ENCODE measurements around the gene FSCN2. TPM values are rescaled to one million over a fixed set of nuclear protein-coding genes. Genes with fewer than 3 reads are reported as not detected.

FSCN2 gene
- total RNA-seq, 1 donor from 2014 or later, result 3.3 TPM

DNA sequence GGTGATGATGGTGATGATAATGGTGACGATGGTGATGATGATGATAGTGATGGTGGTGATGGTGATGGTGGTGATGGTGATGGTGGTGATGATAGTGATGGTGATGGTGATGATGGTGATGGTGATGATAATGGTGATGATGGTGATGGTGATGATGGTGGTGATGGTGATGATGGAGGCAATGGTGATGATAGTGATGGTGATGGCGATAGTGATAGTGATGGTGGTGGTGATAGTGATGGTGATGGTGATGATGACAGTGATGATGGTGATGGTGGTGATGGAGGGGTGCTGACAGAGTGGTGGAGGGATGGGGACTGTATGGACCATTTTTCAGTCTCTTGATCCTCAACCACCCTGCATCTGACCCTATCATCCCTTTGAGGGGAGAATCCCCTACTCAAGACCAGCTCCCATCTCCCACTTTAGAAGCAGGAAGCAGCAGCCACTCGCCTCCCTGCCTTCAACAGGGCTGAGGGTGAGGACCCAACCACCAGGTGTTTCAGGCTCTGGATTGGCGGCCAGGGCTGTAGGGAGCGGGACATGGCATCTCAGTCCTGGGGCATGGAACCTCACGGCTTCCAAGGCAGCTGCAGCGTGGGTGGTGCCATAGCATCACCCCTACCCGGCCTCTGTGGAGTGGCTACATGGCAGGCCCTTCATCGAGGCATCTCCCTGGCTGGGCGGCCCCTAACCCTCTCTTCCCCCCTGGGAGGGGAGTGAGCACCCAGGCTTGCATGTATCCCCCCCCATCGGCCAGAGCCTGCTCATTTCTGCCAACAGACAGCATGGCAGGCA, 4.5 kb downstream of the FSCN2 start:
- no peak for ATAC-seq
- H3K4me3 ChIP-seq, result no peak overlapping the region

GRCh38 chr17:81533339-81534141, 5.4 kb downstream of the FSCN2 start:
- DNase-seq (no peak), ATAC-seq (no peak)
- intact Hi-C loops (cut with DNase I), result no loop called here
- no peaks in the 10 kb centered on the region for H3K36me3 ChIP-seq
- no peak overlapping the region for H3K4me3 ChIP-seq
- no peak for TF ChIP-seq CTCF (IDR thresholded peaks at IDR 0.05)
- peaks cover 16% of the 10 kb centered on the region for H3K4me1 ChIP-seq
- no peaks in the 10 kb centered on the region for H3K9me3 ChIP-seq
- H3K27me3 ChIP-seq (ENCODE audit: low read depth), result peaks cover 36% of the 10 kb centered on the region
- no peak overlapping the region for H3K27ac ChIP-seq

More for the DNA sequence above, 4.5 kb downstream of the FSCN2 start:
- DNase-seq, result no peak
- Histone ChIP-seq H3K9me3 (no peaks in the 10 kb centered on the region), H3K4me1 (peaks cover 18% of the 10 kb centered on the region), H3K27me3 (ENCODE audit: low read depth) (peaks cover 38% of the 10 kb centered on the region), H3K36me3 (no peaks in the 10 kb centered on the region), H3K27ac (no peak overlapping the region)
- intact Hi-C loops (cut with DNase I), result no loop called here
- TF ChIP-seq CTCF (IDR thresholded peaks at IDR 0.05), result no peak

GRCh38 chr17:81534157-81535006, 6.2 kb downstream of the FSCN2 start:
- Histone ChIP-seq H3K36me3 (peaks cover 3% of the 10 kb centered on the region), H3K27me3 (ENCODE audit: low read depth) (peaks cover 31% of the 10 kb centered on the region)

GRCh38 chr17:81535007-81535328, 6.8 kb downstream of the FSCN2 start:
- Histone ChIP-seq H3K4me3 (no peak overlapping the region), H3K27ac (no peak overlapping the region), H3K9me3 (no peaks in the 10 kb centered on the region), H3K27me3 (ENCODE audit: low read depth) (peaks cover 31% of the 10 kb centered on the region), H3K36me3 (peaks cover 9% of the 10 kb centered on the region), H3K4me1 (peaks cover 16% of the 10 kb centered on the region)
- no peak for ATAC-seq
- no peak for DNase-seq
- intact Hi-C loops (cut with DNase I), result no loop called here
- no peak for TF ChIP-seq CTCF (IDR thresholded peaks at IDR 0.05)

More at GRCh38 chr17:81534157-81535006, 6.2 kb downstream of the FSCN2 start:
- Histone ChIP-seq H3K4me3 (no peak overlapping the region), H3K9me3 (no peaks in the 10 kb centered on the region), H3K4me1 (peaks cover 16% of the 10 kb centered on the region), H3K27ac (no peak overlapping the region)
- DNase-seq (no peak), ATAC-seq (no peak)
- no peak for TF ChIP-seq CTCF (IDR thresholded peaks at IDR 0.05)
- intact Hi-C loops (cut with DNase I), result no loop called here
